Gastrocnemius medialis (tissue), 4 donors: ENCODE data around the gene TTC39C. TPM values are rescaled to one million over a fixed set of nuclear protein-coding genes. Genes with fewer than 3 reads are reported as not detected.

ENCODE experiments used
- ATAC-seq, 2 donors: fragments of 150-250 bp; one replicate each; pipeline ENCODE4 v1.9.1; 2016
- DNase-seq, 2 donors: peaks; one replicate each; pipeline ENCODE4 v3.0.0-alpha.2; 2019
- H3K27ac ChIP-seq, 4 donors: fragments of 200-600 bp; sonication (generic); 1 replicate in 1 of 4; 2 replicates in 3 of 4; pipeline ENCODE4 v1.5.1; 2016 to 2018; ENCODE audit warnings: mild to moderate bottlenecking in 2 of 4, moderate library complexity in 1 of 4
- H3K27me3 ChIP-seq, 3 donors: fragments of 200-600 bp; sonication (generic) in 2 of 3; 1 replicate in 1 of 3; 2 replicates in 2 of 3; pipeline versions ENCODE4 v1.5.1 to v1.6.0; 2016 to 2019; ENCODE audit warnings: mild to moderate bottlenecking in 1 of 3, moderate library complexity in 1 of 3
- H3K36me3 ChIP-seq, 2 donors: fragments of 200-600 bp; sonication (generic) in 1 of 2; one replicate each; pipeline ENCODE4 v1.5.1; 2017 to 2018
- H3K4me1 ChIP-seq, 2 donors: fragments of 200-600 bp; sonication (generic) in 1 of 2; one replicate each; pipeline ENCODE4 v1.5.1; 2016 to 2017; ENCODE audit warnings: mild to moderate bottlenecking in 2 of 2
- H3K4me3 ChIP-seq, 4 donors: fragments of 200-600 bp; sonication (generic) in 3 of 4; 1 replicate in 1 of 4; 2 replicates in 3 of 4; pipeline ENCODE4 v1.5.1; 2016 to 2019; ENCODE audit warnings: mild to moderate bottlenecking in 2 of 4
- H3K9me3 ChIP-seq, 3 donors: fragments of 200-600 bp; sonication (generic) in 2 of 3; 1 replicate in 1 of 3; 2 replicates in 2 of 3; pipeline ENCODE4 v1.5.1; 2016 to 2019
- CTCF ChIP-seq, 5 experiments: fragments of 450-650 bp in 3 of 5; fragments of 200-600 bp in 2 of 5; sonication (generic) in 2 of 5; IDR thresholded peaks in 4 of 5; conservative IDR thresholded peaks in 1 of 5; 1 replicate in 4 of 5; 2 replicates in 1 of 5; pipeline ENCODE4 v1.5.1; 2016 to 2019; ENCODE audit warnings: antibody characterized with exemption in 5 of 5, mild to moderate bottlenecking in 3 of 5, moderate library complexity in 3 of 5
- POLR2A ChIP-seq, 2 donors: fragments of 450-650 bp; IDR thresholded peaks; one replicate each; pipeline ENCODE4 v1.6.1; 2017; ENCODE audit warnings: antibody characterized with exemption in 2 of 2, mild to moderate bottlenecking in 2 of 2, moderate library complexity in 2 of 2
- in situ Hi-C, 4 donors: fragments of 200-750 bp; cut with MboI; loops; one replicate each; pipeline versions ENCODE4 v1.15.0 to v1.8.0; 2017; ENCODE audit warnings: low sequenced_read_pairs in 4 of 4
- intact Hi-C: fragments of 100-400 bp; cut with DNase I; formaldehyde crosslinking; loops from one replicate; pipeline ENCODE4 v1.15.1; 2023; ENCODE audit warnings: low total_unique reads
- total RNA-seq, 4 donors: library from RNA; depleted of rRNA; stranded (reverse); fragments of >200 nt; gene quantifications; one replicate each; pipeline versions ENCODE4 v1.1.0 to v1.2.3, GENCODE V29; 2016

TTC39C gene
- total RNA-seq, 4 donors from 2014 or later = 0.71 to 1.8 (median 1.5) TPM

GRCh38 chr18:24127735-24128134, 113.2 kb downstream of the TTC39C start:
- no peaks in the 10 kb centered on the region for H3K36me3 ChIP-seq
- intact Hi-C loops = no loop called here
- ATAC-seq (no peak), DNase-seq (no peak)
- no peak overlapping the region for H3K4me3 ChIP-seq
- H3K27ac ChIP-seq = no peak overlapping the region
- no peaks in the 10 kb centered on the region for H3K4me1 ChIP-seq
- no peaks in the 10 kb centered on the region for H3K9me3 ChIP-seq
- TF ChIP-seq CTCF (IDR thresholded peaks at IDR 0.05 in 4 of 5, conservative IDR thresholded peaks at IDR 0.05 in 1 of 5) (no peak), POLR2A (IDR thresholded peaks at IDR 0.05) (no peak)
- no peaks in the 10 kb centered on the region for H3K27me3 ChIP-seq
- in situ Hi-C loops = loop anchor here in 1 of 4 donors (10.0 kb wide), 1 partner anchor 503 kb away; no protein-coding TSS in a partner anchor

GRCh38 chr18:24128700-24129099, 114.1 kb downstream of the TTC39C start:
- H3K27me3 ChIP-seq = no peaks in the 10 kb centered on the region
- no peak for ATAC-seq
- H3K36me3 ChIP-seq = no peaks in the 10 kb centered on the region
- no peak overlapping the region for H3K27ac ChIP-seq
- no peaks in the 10 kb centered on the region for H3K9me3 ChIP-seq
- no peaks in the 10 kb centered on the region for H3K4me1 ChIP-seq
- H3K4me3 ChIP-seq = no peak overlapping the region
- TF ChIP-seq POLR2A (IDR thresholded peaks at IDR 0.05) (no peak), CTCF (IDR thresholded peaks at IDR 0.05 in 4 of 5, conservative IDR thresholded peaks at IDR 0.05 in 1 of 5) (no peak)
- in situ Hi-C loops (loop anchor here in 1 of 4 donors (10.0 kb wide), 1 partner anchor 504 kb away; no protein-coding TSS in a partner anchor), intact Hi-C loops (no loop called here)
- no peak for DNase-seq

- Histone ChIP-seq H3K27ac (no peak overlapping the region), H3K4me1 (no peaks in the 10 kb centered on the region), H3K36me3 (no peaks in the 10 kb centered on the region), H3K4me3 (no peak overlapping the region), H3K27me3 (no peaks in the 10 kb centered on the region), H3K9me3 (no peaks in the 10 kb centered on the region)
- in situ Hi-C loops (no loop called here), intact Hi-C loops (no loop called here)
- TF ChIP-seq POLR2A (IDR thresholded peaks at IDR 0.05) (no peak), CTCF (IDR thresholded peaks at IDR 0.05 in 4 of 5, conservative IDR thresholded peaks at IDR 0.05 in 1 of 5) (no peak)
- ATAC-seq (no peak), DNase-seq (no peak)
These were observed 115.9 kb downstream of the TTC39C start for GRCh38 chr18:24130494-24130893.

- in situ Hi-C loops (no loop called here), intact Hi-C loops (no loop called here)
- no peak for DNase-seq
- ATAC-seq = no peak
- Histone ChIP-seq H3K36me3 (no peaks in the 10 kb centered on the region), H3K4me1 (no peaks in the 10 kb centered on the region), H3K4me3 (no peak overlapping the region), H3K9me3 (no peaks in the 10 kb centered on the region), H3K27me3 (peaks cover 0 to 21% (median 0%) of the 10 kb centered on the region in 3 donors), H3K27ac (no peak overlapping the region)
- no peak for TF ChIP-seq CTCF (IDR thresholded peaks at IDR 0.05 in 4 of 5, conservative IDR thresholded peaks at IDR 0.05 in 1 of 5)
- no peak for TF ChIP-seq POLR2A (IDR thresholded peaks at IDR 0.05)
These were observed 122.4 kb downstream of the TTC39C start for GRCh38 chr18:24136967-24137373.

GRCh38 chr18:24138409-24138788, 123.8 kb downstream of the TTC39C start:
- Histone ChIP-seq H3K36me3 (no peaks in the 10 kb centered on the region), H3K27ac (no peak overlapping the region), H3K9me3 (no peaks in the 10 kb centered on the region), H3K4me1 (no peaks in the 10 kb centered on the region), H3K4me3 (peak overlapping the region; percentile 46 to 64 (median 54)), H3K27me3 (peaks cover 0 to 21% (median 0%) of the 10 kb centered on the region in 3 donors)
- ATAC-seq (peak in 1 of 2 donors; percentile 9), DNase-seq (no peak)
- TF ChIP-seq POLR2A (IDR thresholded peaks at IDR 0.05) = no peak
- no peak for TF ChIP-seq CTCF (IDR thresholded peaks at IDR 0.05 in 4 of 5, conservative IDR thresholded peaks at IDR 0.05 in 1 of 5)
- intact Hi-C loops (no loop called here), in situ Hi-C loops (no loop called here)
